Upper lobe of left lung (tissue), 4 donors: ENCODE measurements around the gene AGTR2.

Experiments used
- CTCF ChIP-seq, 6 experiments: fragments of 450-650 bp in 4 of 6; fragments of 200-600 bp in 2 of 6; sonication (generic) in 2 of 6; IDR thresholded peaks; one replicate each; pipeline ENCODE4 v1.5.1; 2016 to 2019; ENCODE audit warnings: antibody characterized with exemption in 6 of 6
- POLR2A ChIP-seq, 4 donors: fragments of 450-650 bp; IDR thresholded peaks; one replicate each; pipeline ENCODE4 v1.5.1; 2016 to 2017; ENCODE audit warnings: antibody characterized with exemption in 4 of 4, mild to moderate bottlenecking in 2 of 4
- POLR2AphosphoS5 ChIP-seq, 2 donors: sonication (generic); formaldehyde crosslinking; IDR thresholded peaks; one replicate each; pipeline ENCODE4 v1.5.1; 2017; ENCODE audit warnings: antibody characterized with exemption in 2 of 2

- TF ChIP-seq CTCF (IDR thresholded peaks at IDR 0.05) (no peak), POLR2A (IDR thresholded peaks at IDR 0.05) (no peak), POLR2AphosphoS5 (IDR thresholded peaks at IDR 0.05) (no peak)
Measured at GRCh38 chrX:116142976-116143375, 27.6 kb upstream of the AGTR2 start.
